Stimulated activated effector memory CD8-positive, alpha-beta T cell treated with anti-CD3 and anti-CD28 coated beads, Interleukin-12 subunit alpha, Interleukin-12 subunit beta, amount 100 ng/mL, for 72 hours (primary cell): Measurements from ENCODE around the gene TNFRSF12A.

Experiments
- ATAC-seq: fragments of 150-1000 bp; cut with Tn5 transposase; 2 replicates; pipeline ENCODE4 v1.10.0; 2021
- DNase-seq, 2 donors: peaks; one replicate each; pipeline ENCODE4 v3.0.0; 2021 to 2022; ENCODE audit warnings: low spot score in 2 of 2
- H3K27ac Mint-ChIP-seq: one replicate; pipeline ENCODE4 v1.8.0; 2022; ENCODE audit warnings: mild to moderate bottlenecking, mixed read lengths
- H3K36me3 Mint-ChIP-seq: one replicate; pipeline ENCODE4 v1.8.0; 2022; ENCODE audit warnings: mild to moderate bottlenecking, mixed read lengths
- H3K4me1 Mint-ChIP-seq: one replicate; pipeline ENCODE4 v1.8.0; 2022; ENCODE audit warnings: mixed read lengths
- H3K4me3 Mint-ChIP-seq: one replicate; pipeline ENCODE4 v1.8.0; 2022; ENCODE audit warnings: mild to moderate bottlenecking, mixed read lengths
- H3K9me3 Mint-ChIP-seq: one replicate; pipeline ENCODE4 v1.8.0; 2022; ENCODE audit warnings: mixed read lengths

TNFRSF12A gene

DNA sequence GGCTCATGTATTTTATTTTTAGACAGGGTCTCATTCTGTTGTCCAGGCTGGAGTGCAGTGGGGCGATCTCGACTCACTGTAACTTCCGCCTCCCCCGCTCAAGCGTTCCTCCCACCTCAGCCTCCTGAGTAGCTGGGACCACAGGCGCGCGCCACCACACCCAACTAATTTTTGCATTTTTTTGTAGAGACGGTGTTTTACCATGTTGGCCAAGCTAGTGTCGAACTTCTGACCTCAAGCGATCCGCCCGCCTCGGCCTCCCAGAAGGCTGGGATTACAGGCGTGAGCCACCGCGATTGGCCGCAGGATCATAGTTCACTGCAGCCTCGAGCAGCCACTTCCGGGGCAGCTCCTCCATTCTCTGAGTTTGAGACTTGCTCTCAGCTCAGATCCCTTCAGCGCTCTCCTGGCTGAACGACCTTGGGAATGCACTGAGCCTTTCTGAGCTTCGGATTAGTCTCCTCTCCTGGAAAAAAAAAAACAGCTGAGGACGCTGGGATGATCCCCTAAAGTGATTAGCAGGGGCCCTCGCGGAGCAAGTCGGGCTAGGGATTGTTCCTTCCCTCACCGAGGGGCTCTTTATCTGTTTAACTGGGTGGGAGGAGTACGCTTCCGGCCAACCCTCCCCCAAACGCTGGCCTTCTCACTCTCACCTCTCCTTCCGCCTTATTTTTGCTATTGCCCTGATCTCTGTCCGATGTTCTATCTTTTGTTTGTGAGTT is 38.8 kb upstream of the TNFRSF12A start:
- no peak for DNase-seq
- Mint-ChIP-seq H3K9me3 (no peaks in the 10 kb centered on the region), H3K4me3 (peak overlapping the region; percentile 81), H3K27ac (peak overlapping the region; percentile 90), H3K36me3 (peaks cover 44% of the 10 kb centered on the region), H3K4me1 (peaks cover 27% of the 10 kb centered on the region)
- ATAC-seq, result no peak

DNA sequence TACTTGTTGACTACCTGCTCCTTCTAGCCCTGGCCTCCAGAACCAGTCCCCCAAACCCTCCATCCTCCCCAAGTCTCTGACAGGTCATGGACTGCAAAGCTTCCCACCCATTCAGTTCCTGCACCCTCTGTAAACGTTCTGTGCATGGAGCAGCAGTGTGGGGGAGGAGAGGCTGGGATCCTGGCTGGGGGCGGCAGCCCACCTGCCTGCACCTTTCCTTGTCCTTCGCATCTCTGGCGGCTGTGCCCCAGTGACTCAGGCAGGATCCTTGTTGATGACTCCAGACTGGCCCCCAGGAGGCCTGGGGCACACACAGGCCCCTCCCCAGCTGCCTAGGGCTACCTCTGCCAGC is 38.3 kb upstream of the TNFRSF12A start:
- H3K4me3 Mint-ChIP-seq, result peak overlapping the region; percentile 81
- no peaks in the 10 kb centered on the region for H3K9me3 Mint-ChIP-seq
- H3K4me1 Mint-ChIP-seq, result peaks cover 32% of the 10 kb centered on the region
- peak overlapping the region; percentile 90 for H3K27ac Mint-ChIP-seq
- DNase-seq (no peak), ATAC-seq (no peak)
- H3K36me3 Mint-ChIP-seq, result peaks cover 39% of the 10 kb centered on the region

DNA sequence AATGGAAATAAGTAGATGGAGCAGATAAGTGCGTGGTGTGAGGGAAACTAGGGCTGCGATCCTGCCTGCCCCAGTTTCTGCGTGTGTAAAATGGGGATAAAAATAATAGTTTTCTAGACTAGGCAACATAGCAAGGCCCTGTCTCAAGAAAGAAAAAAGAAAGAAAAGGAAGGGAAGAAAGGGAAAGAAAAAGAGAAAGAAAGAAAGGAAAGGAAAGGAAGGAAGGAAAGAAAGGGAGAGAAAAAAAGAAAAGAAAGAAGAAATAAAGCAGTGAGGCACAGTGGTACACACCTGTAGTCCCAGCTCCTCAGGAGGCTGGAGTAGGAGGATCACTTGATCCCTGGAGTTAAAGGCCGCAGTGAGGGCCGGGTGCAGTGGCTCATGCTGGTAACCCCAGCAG is 37.8 kb upstream of the TNFRSF12A start:
- Mint-ChIP-seq H3K4me3 (peak overlapping the region; percentile 81), H3K9me3 (no peaks in the 10 kb centered on the region)
- DNase-seq, result no peak

DNA sequence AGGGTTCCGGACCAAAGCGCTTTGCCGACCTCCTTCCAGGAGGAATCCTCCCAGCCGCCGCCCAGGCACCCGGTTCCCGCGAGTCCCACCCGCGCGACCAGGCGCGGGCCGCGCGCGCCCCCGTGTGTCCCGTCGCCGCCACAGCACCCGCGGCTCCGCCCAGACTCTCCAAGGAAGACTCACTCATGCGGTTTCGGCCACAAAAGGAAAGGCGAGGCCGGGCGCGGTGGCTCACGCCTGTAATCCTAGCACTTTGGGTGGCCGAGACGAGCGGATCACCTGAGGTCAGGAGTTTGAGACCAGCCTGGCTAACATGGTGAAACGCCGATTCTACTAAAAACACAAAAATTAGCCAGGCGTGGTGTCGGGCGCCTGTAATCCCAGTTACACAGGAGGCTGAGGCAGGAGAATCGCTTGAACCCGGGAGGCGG is 36.4 kb upstream of the TNFRSF12A start:
- Mint-ChIP-seq H3K36me3 (peaks cover 24% of the 10 kb centered on the region), H3K4me1 (peaks cover 32% of the 10 kb centered on the region), H3K27ac (no peak overlapping the region), H3K4me3 (peak overlapping the region; percentile 39), H3K9me3 (no peaks in the 10 kb centered on the region)
- DNase-seq, result peak; percentile 58 to 84
- peak; percentile 67 for ATAC-seq

More for the DNA sequence above, 37.8 kb upstream of the TNFRSF12A start:
- Mint-ChIP-seq H3K27ac (no peak overlapping the region), H3K36me3 (peaks cover 35% of the 10 kb centered on the region), H3K4me1 (peaks cover 32% of the 10 kb centered on the region)
- no peak for ATAC-seq

DNA sequence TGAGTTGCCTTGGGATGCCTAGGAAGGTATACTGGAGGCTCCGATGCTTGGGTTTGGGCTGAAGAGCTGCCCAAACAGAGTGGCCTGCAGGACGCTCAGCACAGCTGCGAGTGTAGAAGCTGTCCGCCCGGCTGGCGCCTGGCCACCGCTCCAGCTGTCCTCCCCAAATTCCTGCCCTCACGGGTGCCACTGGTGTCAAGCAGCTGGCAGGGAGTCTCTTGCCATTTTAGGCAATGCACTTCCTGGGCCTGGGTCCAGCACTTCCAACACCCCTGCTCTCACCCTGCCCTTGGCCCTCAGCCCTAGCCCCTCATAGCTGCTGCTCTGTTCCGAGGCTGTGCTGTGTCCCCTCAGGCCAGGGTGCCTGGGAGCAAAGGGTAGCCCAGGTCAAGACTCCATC is 34.7 kb upstream of the TNFRSF12A start:
- H3K4me3 Mint-ChIP-seq, result no peak overlapping the region
- H3K36me3 Mint-ChIP-seq, result peaks cover 16% of the 10 kb centered on the region
- ATAC-seq (no peak), DNase-seq (no peak)
- H3K4me1 Mint-ChIP-seq, result peaks cover 25% of the 10 kb centered on the region
- no peaks in the 10 kb centered on the region for H3K9me3 Mint-ChIP-seq
- H3K27ac Mint-ChIP-seq, result no peak overlapping the region

DNA sequence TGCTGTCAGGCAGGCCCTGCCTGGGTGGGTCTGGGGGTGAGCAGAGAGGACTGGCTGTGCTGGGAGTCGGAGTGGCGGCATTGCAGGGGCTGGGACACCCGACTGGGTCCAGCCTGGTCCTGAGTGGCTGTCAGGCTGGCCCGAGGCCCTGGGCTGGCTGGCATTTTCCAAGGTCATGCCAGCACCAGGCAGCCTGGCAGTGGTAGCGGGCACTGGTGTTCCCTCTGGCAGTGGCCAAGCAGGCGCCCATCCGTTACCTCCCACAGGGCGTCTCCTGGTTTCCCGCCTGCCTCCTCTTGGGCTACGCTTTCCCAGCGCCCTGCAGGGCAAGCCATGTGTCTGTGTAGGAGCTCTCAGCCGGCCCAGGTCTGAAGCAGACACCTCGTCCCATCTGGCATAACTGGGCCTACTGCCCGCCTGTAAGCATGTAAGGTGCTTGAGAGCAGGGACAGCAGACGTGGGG is 34.2 kb upstream of the TNFRSF12A start:
- no peak overlapping the region for H3K4me3 Mint-ChIP-seq
- H3K9me3 Mint-ChIP-seq, result no peaks in the 10 kb centered on the region
- H3K27ac Mint-ChIP-seq, result no peak overlapping the region
- DNase-seq, result no peak
- peaks cover 22% of the 10 kb centered on the region for H3K4me1 Mint-ChIP-seq
- no peak for ATAC-seq
- H3K36me3 Mint-ChIP-seq, result peaks cover 11% of the 10 kb centered on the region

DNA sequence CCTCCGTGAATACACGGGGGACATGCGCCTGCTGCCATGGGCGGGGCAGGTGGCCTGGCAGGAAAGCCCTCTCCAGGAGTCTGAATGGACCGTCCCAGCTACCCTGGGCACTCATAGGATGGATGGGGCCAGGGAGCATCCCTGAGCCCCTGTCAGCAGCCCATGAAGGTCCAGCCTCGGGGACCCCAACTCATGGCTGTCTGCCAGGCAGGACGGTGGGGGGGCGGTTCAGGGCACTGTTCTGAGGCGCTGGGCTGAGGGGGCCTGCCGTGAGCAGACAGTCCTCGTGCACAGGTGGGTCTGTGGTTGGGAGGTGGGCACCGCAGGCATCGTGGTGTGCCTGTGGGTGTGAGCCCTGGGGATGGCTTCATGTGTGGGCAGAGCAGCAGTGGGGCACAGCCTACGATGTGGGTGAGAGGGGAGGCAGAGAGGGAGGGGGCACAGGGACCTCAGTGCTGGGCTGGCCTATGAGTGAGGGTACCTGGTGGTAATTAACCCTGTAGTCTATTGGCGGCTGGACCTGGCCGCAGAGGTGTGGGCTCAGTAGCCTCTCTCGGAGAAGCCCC is 33.5 kb upstream of the TNFRSF12A start:
- Mint-ChIP-seq H3K9me3 (no peaks in the 10 kb centered on the region), H3K27ac (no peak overlapping the region), H3K4me3 (no peak overlapping the region), H3K36me3 (peaks cover 3% of the 10 kb centered on the region), H3K4me1 (peaks cover 14% of the 10 kb centered on the region)
- DNase-seq (no peak), ATAC-seq (no peak)

DNA sequence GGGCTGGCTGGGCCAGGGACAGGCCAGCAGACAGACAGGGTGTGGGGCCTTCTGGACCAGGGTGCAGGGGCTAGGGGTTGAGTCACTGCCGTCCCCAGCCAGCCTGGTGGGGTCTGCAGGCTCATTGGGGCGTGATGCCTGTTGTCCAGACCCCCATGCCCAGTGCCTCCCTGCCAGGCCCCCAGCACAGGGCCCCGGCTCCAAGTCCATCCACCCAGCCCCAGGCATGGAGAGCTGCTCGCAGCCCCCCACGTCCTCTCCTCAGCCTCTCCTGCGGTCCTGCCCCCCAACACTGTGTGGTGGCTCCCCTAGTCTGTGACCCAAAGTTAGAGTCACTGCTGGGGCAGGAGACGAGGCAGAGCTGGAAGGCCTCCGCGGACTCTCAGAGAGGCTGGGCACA is 32.9 kb upstream of the TNFRSF12A start:
- ATAC-seq, result no peak
- H3K4me1 Mint-ChIP-seq, result peaks cover 11% of the 10 kb centered on the region
- no peaks in the 10 kb centered on the region for H3K36me3 Mint-ChIP-seq
- no peak for DNase-seq
- H3K9me3 Mint-ChIP-seq, result no peaks in the 10 kb centered on the region
- H3K27ac Mint-ChIP-seq, result no peak overlapping the region
- no peak overlapping the region for H3K4me3 Mint-ChIP-seq

DNA sequence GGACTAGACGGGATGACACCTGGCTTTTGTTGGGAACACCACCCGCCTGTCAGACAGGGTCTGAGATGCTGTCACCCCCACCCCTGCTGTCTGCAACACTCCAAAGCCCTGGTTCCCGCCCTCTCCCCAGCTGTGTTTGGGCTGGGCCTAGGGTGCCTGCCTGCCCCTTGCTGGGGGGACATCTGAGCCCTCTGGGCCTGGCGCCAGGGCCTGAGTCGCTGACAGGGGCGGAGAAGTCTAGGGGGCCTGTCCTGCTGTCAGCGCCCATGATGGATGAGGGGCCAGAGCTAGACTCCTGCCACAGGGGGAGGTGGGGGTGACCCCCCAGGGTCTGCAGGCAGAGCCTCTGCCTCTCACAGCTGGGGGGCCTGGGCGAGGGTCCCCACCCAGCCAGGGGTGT is 32.3 kb upstream of the TNFRSF12A start:
- H3K9me3 Mint-ChIP-seq, result no peaks in the 10 kb centered on the region
- no peak overlapping the region for H3K4me3 Mint-ChIP-seq
- no peak overlapping the region for H3K27ac Mint-ChIP-seq
- no peaks in the 10 kb centered on the region for H3K36me3 Mint-ChIP-seq
- ATAC-seq (no peak), DNase-seq (no peak)
- H3K4me1 Mint-ChIP-seq, result peaks cover 11% of the 10 kb centered on the region

DNA sequence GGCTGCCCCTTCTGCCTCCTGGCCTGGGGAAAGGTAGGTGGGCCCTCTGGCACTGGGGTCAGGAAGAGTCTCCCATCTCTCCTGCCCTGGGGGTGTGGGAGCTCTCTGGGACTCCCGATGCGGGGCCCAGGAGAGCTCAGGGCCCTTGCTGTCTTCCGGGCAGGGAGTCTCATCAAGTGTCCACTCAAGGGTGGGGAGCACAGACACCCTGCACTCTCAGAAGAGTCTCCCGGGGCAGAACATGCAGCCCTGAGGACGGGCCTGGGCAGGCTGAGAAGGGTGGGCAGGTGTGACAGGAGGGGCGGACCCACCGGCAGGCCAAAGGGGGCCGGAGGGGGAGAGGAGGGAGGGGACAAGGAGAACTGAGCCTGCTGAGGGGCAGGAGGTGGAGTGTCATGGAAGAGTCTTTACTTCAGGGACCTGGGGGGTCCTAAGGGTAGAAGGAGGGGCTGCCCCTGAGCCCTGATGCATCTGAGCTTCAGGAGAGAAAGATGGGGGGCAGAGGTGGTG is 31.5 kb upstream of the TNFRSF12A start:
- H3K4me3 Mint-ChIP-seq, result no peak overlapping the region
- H3K27ac Mint-ChIP-seq, result no peak overlapping the region
- ATAC-seq (no peak), DNase-seq (no peak)
- H3K4me1 Mint-ChIP-seq, result peaks cover 10% of the 10 kb centered on the region
- H3K9me3 Mint-ChIP-seq, result no peaks in the 10 kb centered on the region
- H3K36me3 Mint-ChIP-seq, result no peaks in the 10 kb centered on the region

DNA sequence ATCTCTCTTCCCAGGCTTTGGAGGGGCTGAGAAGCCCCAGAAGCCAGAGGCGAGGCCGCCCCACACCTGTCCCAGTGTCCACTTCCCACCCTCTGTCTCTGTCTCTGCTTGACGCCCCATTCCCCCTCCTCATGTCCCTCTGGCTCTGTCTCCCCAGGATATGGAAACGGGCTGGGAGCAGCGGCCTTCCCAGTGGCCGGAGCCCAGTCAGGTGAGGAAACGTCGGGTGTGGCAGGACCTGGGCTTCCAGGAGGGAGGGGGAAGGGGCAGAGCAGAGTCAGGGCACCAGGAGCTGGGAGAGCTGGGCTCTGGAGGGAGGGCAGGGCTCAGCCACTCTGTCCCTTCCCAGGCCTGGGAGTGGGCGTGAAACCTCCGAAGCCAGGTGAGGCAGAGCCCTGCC is 29.3 kb upstream of the TNFRSF12A start:
- ATAC-seq, result no peak
- no peak overlapping the region for H3K4me3 Mint-ChIP-seq

DNA sequence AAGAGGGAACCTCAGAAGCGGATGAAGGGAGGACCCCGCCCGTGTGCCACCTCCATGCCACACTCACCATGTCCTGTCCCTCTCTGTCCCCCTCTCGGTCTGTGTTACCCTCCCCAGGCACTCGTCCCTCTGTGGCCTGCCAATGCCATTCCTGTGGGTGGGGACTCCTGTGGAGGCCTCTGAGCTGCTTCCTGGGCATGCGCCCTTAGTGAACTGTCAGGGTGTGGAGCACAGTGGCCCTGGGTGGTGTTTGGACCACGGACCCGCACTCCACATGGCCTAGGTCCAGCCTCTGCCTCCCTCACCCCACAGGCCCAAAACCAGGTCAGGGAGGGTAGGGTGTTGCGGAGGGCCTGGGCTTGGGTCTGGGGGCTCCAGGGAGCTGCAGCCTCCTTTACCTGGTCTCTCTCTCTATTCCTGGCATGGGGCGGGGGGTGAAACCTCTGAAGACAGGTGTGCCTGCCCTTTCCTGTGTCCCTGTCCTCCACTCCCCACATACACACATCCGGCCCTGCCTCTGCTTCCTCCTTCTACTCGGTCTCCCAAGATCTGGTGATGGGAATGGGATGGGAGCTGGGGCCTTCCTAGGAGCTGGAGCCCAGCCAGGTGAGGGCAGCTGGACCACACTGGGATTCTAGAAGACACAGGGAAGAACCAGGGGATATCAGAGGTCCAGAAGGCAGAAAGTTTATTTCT is 28.5 kb upstream of the TNFRSF12A start:
- no peak overlapping the region for H3K27ac Mint-ChIP-seq
- no peak overlapping the region for H3K4me3 Mint-ChIP-seq
- H3K36me3 Mint-ChIP-seq, result no peaks in the 10 kb centered on the region
- no peaks in the 10 kb centered on the region for H3K9me3 Mint-ChIP-seq
- no peak for DNase-seq
- ATAC-seq, result no peak
- peaks cover 1% of the 10 kb centered on the region for H3K4me1 Mint-ChIP-seq

More for the DNA sequence above, 29.3 kb upstream of the TNFRSF12A start:
- Mint-ChIP-seq H3K4me1 (peaks cover 6% of the 10 kb centered on the region), H3K36me3 (no peaks in the 10 kb centered on the region), H3K9me3 (no peaks in the 10 kb centered on the region), H3K27ac (no peak overlapping the region)
- DNase-seq, result no peak

DNA sequence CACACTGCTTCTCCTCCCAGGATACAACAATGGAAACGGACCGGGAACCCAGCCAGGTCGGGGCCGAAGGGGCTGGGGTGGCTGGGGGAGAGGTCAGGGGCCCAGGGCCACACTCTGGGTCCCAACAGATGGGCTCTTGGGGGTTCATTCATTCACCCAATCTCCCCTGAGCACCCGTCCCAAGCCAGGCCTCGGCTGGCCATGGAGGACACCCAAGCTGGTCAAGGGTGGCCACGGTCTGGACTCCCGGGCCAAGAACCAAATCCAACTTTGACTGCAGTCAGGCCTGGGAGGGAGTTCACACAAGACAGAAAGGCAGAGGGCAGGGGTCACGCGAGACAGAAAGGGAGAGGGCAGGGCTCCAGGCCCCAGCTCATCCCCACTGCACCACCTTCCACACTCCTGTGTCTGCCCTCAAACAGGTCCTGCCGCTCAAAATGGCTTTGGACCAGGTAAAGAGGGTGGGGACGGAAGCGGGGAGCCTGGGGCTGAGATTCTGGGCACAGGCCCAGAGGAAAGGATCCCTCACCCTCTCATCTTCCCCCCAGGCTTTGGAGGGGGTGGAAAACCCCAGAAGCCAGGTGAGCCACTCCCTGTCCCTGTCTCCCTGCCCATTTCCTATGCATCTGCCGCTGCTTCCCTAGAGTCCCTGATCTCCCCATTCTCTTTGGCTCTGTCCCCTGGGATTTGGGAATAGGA is 27.6 kb upstream of the TNFRSF12A start:
- no peak overlapping the region for H3K4me3 Mint-ChIP-seq
- no peak for ATAC-seq

DNA sequence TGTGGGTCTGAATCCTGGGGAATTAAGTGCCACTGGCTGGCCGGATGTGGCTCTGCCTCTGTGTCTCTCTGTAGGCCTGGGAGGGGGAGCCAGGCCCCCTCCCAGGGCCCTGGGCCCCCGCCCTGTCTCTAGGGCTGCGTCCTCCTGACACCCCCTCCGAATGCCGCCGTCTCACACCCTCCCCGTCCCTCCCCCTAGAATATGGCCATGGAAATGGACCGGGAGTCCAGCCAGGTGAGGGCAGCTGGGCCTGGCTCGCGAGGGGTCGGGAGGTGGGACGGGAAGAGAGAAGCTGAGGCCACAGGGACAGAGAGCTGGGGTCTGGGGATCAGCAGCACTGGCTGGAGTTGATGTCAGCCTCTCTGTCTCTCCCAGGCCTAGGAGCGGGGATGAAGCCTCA is 23.9 kb upstream of the TNFRSF12A start:
- no peak overlapping the region for H3K4me3 Mint-ChIP-seq
- no peak overlapping the region for H3K27ac Mint-ChIP-seq
- no peaks in the 10 kb centered on the region for H3K9me3 Mint-ChIP-seq
- H3K36me3 Mint-ChIP-seq, result no peaks in the 10 kb centered on the region
- H3K4me1 Mint-ChIP-seq, result no peaks in the 10 kb centered on the region
- DNase-seq, result no peak
- no peak for ATAC-seq

More for the DNA sequence above, 27.6 kb upstream of the TNFRSF12A start:
- DNase-seq, result no peak
- Mint-ChIP-seq H3K4me1 (no peaks in the 10 kb centered on the region), H3K9me3 (no peaks in the 10 kb centered on the region), H3K36me3 (no peaks in the 10 kb centered on the region), H3K27ac (no peak overlapping the region)

DNA sequence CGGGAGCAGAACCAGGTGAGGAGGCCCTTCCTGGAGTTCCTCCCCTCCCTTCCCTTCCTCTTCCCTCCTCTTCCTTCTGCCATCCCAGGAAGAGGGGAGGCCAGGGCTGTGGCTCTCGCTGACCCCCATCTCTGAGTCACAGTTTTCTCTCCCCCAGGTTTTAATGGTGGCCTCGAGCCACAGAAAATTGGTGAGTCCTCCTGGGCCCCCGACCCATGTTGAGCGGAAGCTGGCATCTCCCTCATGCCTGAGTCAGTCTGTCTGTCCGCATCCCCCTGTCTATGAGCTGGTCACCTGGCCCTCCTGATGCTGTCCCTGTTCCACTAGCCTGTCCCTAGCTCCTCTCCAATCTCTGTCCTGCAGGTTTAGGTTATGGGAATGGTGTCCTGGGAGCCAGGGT is 20.2 kb upstream of the TNFRSF12A start:
- H3K4me1 Mint-ChIP-seq, result no peaks in the 10 kb centered on the region
- DNase-seq, result no peak
- H3K27ac Mint-ChIP-seq, result no peak overlapping the region
- no peak for ATAC-seq
- H3K9me3 Mint-ChIP-seq, result no peaks in the 10 kb centered on the region
- H3K4me3 Mint-ChIP-seq, result no peak overlapping the region
- peaks cover 6% of the 10 kb centered on the region for H3K36me3 Mint-ChIP-seq
